Body of pancreas (tissue), 4 donors: ENCODE results near the gene SEMA6C. TPM values are rescaled to one million over a fixed set of nuclear protein-coding genes. Genes with fewer than 3 reads are reported as not detected.

Experiments
- ATAC-seq: fragments of 150-250 bp; one replicate; pipeline ENCODE4 v1.9.1; 2016
- DNase-seq, 4 donors: peaks; one replicate each; pipeline ENCODE4 v3.0.0-alpha.2; 2019
- H3K27ac ChIP-seq, 4 donors: fragments of 200-600 bp; sonication (generic); 1 replicate in 3 of 4; 2 replicates in 1 of 4; pipeline versions ENCODE4 v1.5.1 to v1.6.1; 2016 to 2019; ENCODE audit warnings: mild to moderate bottlenecking in 1 of 4, mixed read lengths in 1 of 4, moderate library complexity in 1 of 4
- H3K27me3 ChIP-seq, 2 donors: fragments of 200-600 bp; sonication (generic); one replicate each; pipeline ENCODE4 v1.6.0; 2016; ENCODE audit warnings: mild to moderate bottlenecking in 1 of 2
- H3K36me3 ChIP-seq, 2 donors: fragments of 200-600 bp; sonication (generic); replicated peaks in 1 of 2; 2 replicates each; pipeline ENCODE4 v1.5.1; 2016; ENCODE audit warnings: low read depth in 2 of 2; ENCODE audit not compliant: insufficient read depth in 1 of 2
- H3K4me1 ChIP-seq: fragments of 200-600 bp; sonication (generic); one replicate; pipeline ENCODE4 v1.6.0; 2016
- H3K4me3 ChIP-seq, 2 donors: fragments of 200-600 bp; sonication (generic); 1 replicate in 1 of 2; 2 replicates in 1 of 2; pipeline ENCODE4 v1.5.1; 2016 to 2019
- H3K9me3 ChIP-seq, 3 donors: fragments of 200-600 bp; sonication (generic); 1 replicate in 2 of 3; 2 replicates in 1 of 3; pipeline ENCODE4 v1.5.1; 2016
- CTCF ChIP-seq, 7 experiments: fragments of 450-650 bp in 4 of 7; fragments of 200-600 bp in 3 of 7; sonication (generic) in 3 of 7; IDR thresholded peaks; one replicate each; pipeline ENCODE4 v1.5.1; 2016 to 2019; ENCODE audit warnings: antibody characterized with exemption in 7 of 7
- POLR2A ChIP-seq, 3 donors: fragments of 450-650 bp; IDR thresholded peaks; one replicate each; pipeline ENCODE4 v1.6.1; 2016; ENCODE audit warnings: antibody characterized with exemption in 3 of 3, mild to moderate bottlenecking in 2 of 3
- WGBS, 2 donors: methylation state at CpG; one replicate each; pipeline ENCODE4 v1.1.5; 2017; 5-methylcytosine and 5-hydroxymethylcytosine counted together
- intact Hi-C: fragments of 100-400 bp; cut with DNase I; formaldehyde crosslinking; loops from one replicate; pipeline ENCODE4 v1.15.1; 2023
- total RNA-seq, 2 donors: library from RNA; depleted of rRNA; stranded (reverse); fragments of >200 nt; gene quantifications; one replicate each; pipeline ENCODE4 v1.1.0, GENCODE V29; 2016

SEMA6C gene
- total RNA-seq, 2 donors from 2014 or later = 3.6 to 5.3 TPM

- Histone ChIP-seq H3K36me3 (no peaks in the 10 kb centered on the region), H3K4me1 (peaks cover 17% of the 10 kb centered on the region), H3K27ac (no peak overlapping the region), H3K27me3 (peaks cover 0 to 23% of the 10 kb centered on the region in 2 donors), H3K4me3 (no peak overlapping the region), H3K9me3 (no peaks in the 10 kb centered on the region)
- DNase-seq (no peak), ATAC-seq (no peak)
- intact Hi-C loops = no loop called here
- TF ChIP-seq POLR2A (IDR thresholded peaks at IDR 0.05) (no peak), CTCF (IDR thresholded peaks at IDR 0.05) (no peak)
- WGBS, 2 donors = 15 to 33% methylated on average over 13 to 31 of the region's 74 CpGs
Measured at GRCh38 chr1:151132335-151133017, 14.0 kb downstream of the SEMA6C start.

DNA sequence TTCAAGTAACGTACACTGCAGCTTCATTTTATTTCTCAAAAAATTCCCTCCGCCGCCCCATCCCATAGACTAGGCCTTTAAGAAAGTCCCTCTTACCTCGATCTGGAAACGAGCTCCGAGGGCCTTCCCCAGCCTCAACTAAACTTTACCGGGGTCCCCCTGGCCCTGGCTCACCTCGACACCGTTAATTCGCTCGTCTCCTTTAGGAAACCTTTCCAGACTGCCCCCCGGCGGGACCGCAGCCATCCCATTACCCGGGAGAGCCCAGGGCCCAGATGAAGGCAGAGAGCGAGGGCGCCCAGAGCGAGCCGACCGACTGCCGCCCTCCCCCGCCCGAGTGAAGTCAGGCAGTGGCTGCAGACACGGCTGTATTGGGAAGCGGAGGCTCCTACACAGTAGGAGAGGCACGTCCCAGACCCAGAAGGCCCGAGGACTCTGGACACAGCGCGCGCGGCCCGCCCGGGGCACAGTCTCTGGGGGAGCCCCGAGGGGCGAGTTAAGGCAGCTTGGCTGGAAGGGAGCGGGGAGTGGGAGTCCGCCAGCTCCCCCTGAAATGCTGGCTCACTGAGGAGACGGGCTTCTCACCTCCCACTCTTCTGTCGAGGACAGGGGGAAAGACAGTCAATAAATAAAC, 14.6 kb downstream of the SEMA6C start:
- H3K27ac ChIP-seq = no peak overlapping the region
- no peaks in the 10 kb centered on the region for H3K36me3 ChIP-seq
- DNase-seq (peak in 1 of 4 donors; percentile 26), ATAC-seq (peak; percentile 57)
- no peaks in the 10 kb centered on the region for H3K9me3 ChIP-seq
- TF ChIP-seq POLR2A (IDR thresholded peaks at IDR 0.05) (no peak), CTCF (IDR thresholded peaks at IDR 0.05) (no peak)
- no peak overlapping the region for H3K4me3 ChIP-seq
- H3K4me1 ChIP-seq = peaks cover 17% of the 10 kb centered on the region
- peaks cover 0 to 23% of the 10 kb centered on the region in 2 donors for H3K27me3 ChIP-seq
- intact Hi-C loops = no loop called here
- WGBS, 2 donors = 44 to 48% methylated on average over 30 to 39 of the region's 39 CpGs

GRCh38 chr1:151130987-151131586, 15.3 kb downstream of the SEMA6C start:
- intact Hi-C loops = no loop called here
- H3K4me3 ChIP-seq = no peak overlapping the region
- no peaks in the 10 kb centered on the region for H3K36me3 ChIP-seq
- H3K9me3 ChIP-seq = no peaks in the 10 kb centered on the region
- DNase-seq (peak; percentile 66 to 82 (median 74)), ATAC-seq (peak; percentile 90)
- TF ChIP-seq POLR2A (IDR thresholded peaks at IDR 0.05) = no peak
- no peak for TF ChIP-seq CTCF (IDR thresholded peaks at IDR 0.05)
- WGBS, 2 donors = 14 to 42% methylated on average over 19 to 45 of the region's 45 CpGs
- peaks cover 0 to 23% of the 10 kb centered on the region in 2 donors for H3K27me3 ChIP-seq
- H3K27ac ChIP-seq = no peak overlapping the region
- peaks cover 17% of the 10 kb centered on the region for H3K4me1 ChIP-seq

- no peaks in the 10 kb centered on the region for H3K9me3 ChIP-seq
- ATAC-seq (no peak), DNase-seq (no peak)
- H3K4me1 ChIP-seq = peaks cover 21% of the 10 kb centered on the region
- no peak overlapping the region for H3K27ac ChIP-seq
- peaks cover 0 to 23% of the 10 kb centered on the region in 2 donors for H3K27me3 ChIP-seq
- no peaks in the 10 kb centered on the region for H3K36me3 ChIP-seq
- H3K4me3 ChIP-seq = no peak overlapping the region
- TF ChIP-seq CTCF (IDR thresholded peaks at IDR 0.05) (no peak), POLR2A (IDR thresholded peaks at IDR 0.05) (no peak)
- 79 to 85% methylated on average over 6 of the region's 6 CpGs for WGBS, 2 donors
- intact Hi-C loops = no loop called here
Measured at GRCh38 chr1:151128800-151129199, 17.6 kb downstream of the SEMA6C start.
